Fibroblast of peridontal ligament (primary cell): ENCODE data around the gene MSH5.
A peak's percentile ranks its signal among the peaks of the same experiment; 100 is the strongest.

Experiments
- DNase-seq: peaks from one replicate; pipeline ENCODE4 v3.0.0-alpha.2; 2010; ENCODE audit errors: extremely low read depth

Gene MSH5

GRCh38 chr6:31713465-31713864, 26.3 kb upstream of the MSH5 start:
- DNase-seq: no peak

- no peak for DNase-seq
Measured at GRCh38 chr6:31713991-31714684, 25.7 kb upstream of the MSH5 start.

GRCh38 chr6:31715022-31715958, 24.5 kb upstream of the MSH5 start, which contains the start of gene LY6G6D:
TSS of gene LY6G6D (plus strand) at chr6:31715348. CDS start at chr6:31715356, 8 bp downstream.
- DNase-seq: no peak

GRCh38 chr6:31717499-31718222, 22.1 kb upstream of the MSH5 start:
- DNase-seq: no peak

GRCh38 chr6:31718265-31718664, 21.5 kb upstream of the MSH5 start:
- no peak for DNase-seq

GRCh38 chr6:31719001-31719400, 20.8 kb upstream of the MSH5 start:
- DNase-seq: no peak

GRCh38 chr6:31720196-31720770, 19.5 kb upstream of the MSH5 start:
- no peak for DNase-seq

- DNase-seq: no peak
Measured at GRCh38 chr6:31721351-31722020, 18.3 kb upstream of the MSH5 start, which contains the start of gene LY6G6C. TSS of gene LY6G6C (minus strand) at chr6:31721746. CDS start at chr6:31721679, 67 bp downstream.

GRCh38 chr6:31722173-31722572, 17.6 kb upstream of the MSH5 start:
- DNase-seq: no peak

- no peak for DNase-seq
Measured at GRCh38 chr6:31723245-31723979, 16.4 kb upstream of the MSH5 start, which contains the start of gene MPIG6B. TSS of gene MPIG6B (plus strand) at chr6:31723373. CDS start at chr6:31723384, 11 bp downstream.

- no peak for DNase-seq
Measured at GRCh38 chr6:31723980-31724691, 15.7 kb upstream of the MSH5 start.

GRCh38 chr6:31725502-31726350, 14.1 kb upstream of the MSH5 start:
- no peak for DNase-seq

- DNase-seq: no peak
Measured at GRCh38 chr6:31727034-31727716, 12.6 kb upstream of the MSH5 start.

- no peak for DNase-seq
Measured at GRCh38 chr6:31727717-31728671, 11.8 kb upstream of the MSH5 start.

- no peak for DNase-seq
Measured at GRCh38 chr6:31728767-31729514, 10.9 kb upstream of the MSH5 start, which contains the start of gene DDAH2. TSS of gene DDAH2 (minus strand) at chr6:31729299. CDS start at chr6:31729161, 138 bp downstream.

- peak; percentile 90 for DNase-seq
Measured at GRCh38 chr6:31729515-31729978, 10.3 kb upstream of the MSH5 start.
